Gastrocnemius medialis (tissue), 4 donors: ENCODE results near the gene SREK1. TPM values are rescaled to one million over a fixed set of nuclear protein-coding genes. Genes with fewer than 3 reads are reported as not detected.

Experiments
- ATAC-seq, 2 donors: fragments of 150-250 bp; one replicate each; pipeline ENCODE4 v1.9.1; 2016
- DNase-seq, 2 donors: peaks; one replicate each; pipeline ENCODE4 v3.0.0-alpha.2; 2019
- H3K27ac ChIP-seq, 4 donors: fragments of 200-600 bp; sonication (generic); 1 replicate in 1 of 4; 2 replicates in 3 of 4; pipeline ENCODE4 v1.5.1; 2016 to 2018; ENCODE audit warnings: mild to moderate bottlenecking in 2 of 4, moderate library complexity in 1 of 4
- H3K27me3 ChIP-seq, 3 donors: fragments of 200-600 bp; sonication (generic) in 2 of 3; 1 replicate in 1 of 3; 2 replicates in 2 of 3; pipeline versions ENCODE4 v1.5.1 to v1.6.0; 2016 to 2019; ENCODE audit warnings: mild to moderate bottlenecking in 1 of 3, moderate library complexity in 1 of 3
- H3K36me3 ChIP-seq, 2 donors: fragments of 200-600 bp; sonication (generic) in 1 of 2; one replicate each; pipeline ENCODE4 v1.5.1; 2017 to 2018
- H3K4me1 ChIP-seq, 2 donors: fragments of 200-600 bp; sonication (generic) in 1 of 2; one replicate each; pipeline ENCODE4 v1.5.1; 2016 to 2017; ENCODE audit warnings: mild to moderate bottlenecking in 2 of 2
- H3K4me3 ChIP-seq, 4 donors: fragments of 200-600 bp; sonication (generic) in 3 of 4; 1 replicate in 1 of 4; 2 replicates in 3 of 4; pipeline ENCODE4 v1.5.1; 2016 to 2019; ENCODE audit warnings: mild to moderate bottlenecking in 2 of 4
- H3K9me3 ChIP-seq, 3 donors: fragments of 200-600 bp; sonication (generic) in 2 of 3; 1 replicate in 1 of 3; 2 replicates in 2 of 3; pipeline ENCODE4 v1.5.1; 2016 to 2019
- POLR2A ChIP-seq, 2 donors: fragments of 450-650 bp; IDR thresholded peaks; one replicate each; pipeline ENCODE4 v1.6.1; 2017; ENCODE audit warnings: antibody characterized with exemption in 2 of 2, mild to moderate bottlenecking in 2 of 2, moderate library complexity in 2 of 2
- in situ Hi-C, 4 donors: fragments of 200-750 bp; cut with MboI; loops; one replicate each; pipeline versions ENCODE4 v1.15.0 to v1.8.0; 2017; ENCODE audit warnings: low sequenced_read_pairs in 4 of 4
- intact Hi-C: fragments of 100-400 bp; cut with DNase I; formaldehyde crosslinking; loops from one replicate; pipeline ENCODE4 v1.15.1; 2023; ENCODE audit warnings: low total_unique reads
- total RNA-seq, 4 donors: library from RNA; depleted of rRNA; stranded (reverse); fragments of >200 nt; gene quantifications; one replicate each; pipeline versions ENCODE4 v1.1.0 to v1.2.3, GENCODE V29; 2016
- TF ChIP-seq, protein P1 (sequence below), 5 experiments: fragments of 450-650 bp in 3 of 5; fragments of 200-600 bp in 2 of 5; sonication (generic) in 2 of 5; IDR thresholded peaks in 4 of 5; conservative IDR thresholded peaks in 1 of 5; 1 replicate in 4 of 5; 2 replicates in 1 of 5; pipeline ENCODE4 v1.5.1; 2016 to 2019; ENCODE audit warnings: antibody characterized with exemption in 5 of 5, mild to moderate bottlenecking in 3 of 5, moderate library complexity in 3 of 5

SREK1 gene
- total RNA-seq, 4 donors from 2014 or later = 10.4 to 61.1 (median 12.3) TPM

DNA sequence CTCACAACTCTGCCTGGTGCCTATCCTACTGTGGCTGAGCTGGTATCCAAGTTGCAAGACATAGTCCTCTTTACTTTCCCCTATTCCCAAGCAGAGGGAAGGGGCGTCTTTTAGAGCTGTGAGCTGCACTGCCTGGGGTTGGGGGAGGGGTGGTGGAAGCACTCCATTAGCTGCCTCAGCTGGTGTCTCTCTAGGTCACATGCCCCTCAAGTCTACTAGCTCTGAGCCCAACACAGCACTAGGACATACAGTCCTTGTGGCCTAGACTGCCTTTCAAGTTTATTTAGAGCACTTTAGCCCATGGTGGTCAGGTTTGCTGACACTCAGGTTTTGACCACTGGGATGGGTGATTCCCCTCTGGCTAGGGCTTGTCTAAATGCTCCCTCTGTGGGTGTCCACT lies 54.7 kb downstream of the SREK1 start:
- H3K36me3 ChIP-seq = no peaks in the 10 kb centered on the region
- H3K9me3 ChIP-seq = peaks cover 0 to 6% (median 0%) of the 10 kb centered on the region in 3 donors
- H3K27ac ChIP-seq = no peak overlapping the region
- in situ Hi-C loops = no loop called here
- no peaks in the 10 kb centered on the region for H3K27me3 ChIP-seq
- intact Hi-C loops = no loop called here
- ATAC-seq (no peak), DNase-seq (no peak)
- TF ChIP-seq, protein P1, sequence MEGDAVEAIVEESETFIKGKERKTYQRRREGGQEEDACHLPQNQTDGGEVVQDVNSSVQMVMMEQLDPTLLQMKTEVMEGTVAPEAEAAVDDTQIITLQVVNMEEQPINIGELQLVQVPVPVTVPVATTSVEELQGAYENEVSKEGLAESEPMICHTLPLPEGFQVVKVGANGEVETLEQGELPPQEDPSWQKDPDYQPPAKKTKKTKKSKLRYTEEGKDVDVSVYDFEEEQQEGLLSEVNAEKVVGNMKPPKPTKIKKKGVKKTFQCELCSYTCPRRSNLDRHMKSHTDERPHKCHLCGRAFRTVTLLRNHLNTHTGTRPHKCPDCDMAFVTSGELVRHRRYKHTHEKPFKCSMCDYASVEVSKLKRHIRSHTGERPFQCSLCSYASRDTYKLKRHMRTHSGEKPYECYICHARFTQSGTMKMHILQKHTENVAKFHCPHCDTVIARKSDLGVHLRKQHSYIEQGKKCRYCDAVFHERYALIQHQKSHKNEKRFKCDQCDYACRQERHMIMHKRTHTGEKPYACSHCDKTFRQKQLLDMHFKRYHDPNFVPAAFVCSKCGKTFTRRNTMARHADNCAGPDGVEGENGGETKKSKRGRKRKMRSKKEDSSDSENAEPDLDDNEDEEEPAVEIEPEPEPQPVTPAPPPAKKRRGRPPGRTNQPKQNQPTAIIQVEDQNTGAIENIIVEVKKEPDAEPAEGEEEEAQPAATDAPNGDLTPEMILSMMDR (IDR thresholded peaks at IDR 0.05 in 4 of 5, conservative IDR thresholded peaks at IDR 0.05 in 1 of 5) = no peak
- TF ChIP-seq POLR2A (IDR thresholded peaks at IDR 0.05) = no peak
- H3K4me1 ChIP-seq = no peaks in the 10 kb centered on the region
- no peak overlapping the region for H3K4me3 ChIP-seq

DNA sequence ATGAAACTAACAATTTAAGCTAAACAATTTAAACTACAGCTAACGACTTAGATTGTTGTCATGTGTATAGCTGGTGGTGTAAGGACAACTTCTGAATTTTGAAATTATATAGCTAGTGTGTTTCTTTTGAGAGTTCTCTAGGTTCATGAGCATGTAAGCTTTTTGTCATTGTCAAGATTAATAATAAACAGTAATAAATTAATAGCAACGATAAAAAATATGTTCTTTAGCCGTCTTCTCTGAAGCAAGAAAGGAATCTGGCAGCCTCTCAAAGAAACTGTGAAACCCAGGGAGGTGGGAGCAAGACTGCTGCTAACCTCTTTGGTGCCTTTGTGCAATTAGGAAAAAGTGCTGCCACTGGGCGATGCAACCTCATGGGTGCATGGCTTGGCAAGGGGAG lies 59.4 kb downstream of the SREK1 start:
- no peak overlapping the region for H3K4me3 ChIP-seq
- peaks cover 0 to 6% of the 10 kb centered on the region in 2 donors for H3K36me3 ChIP-seq
- in situ Hi-C loops = no loop called here
- H3K9me3 ChIP-seq = peaks cover 0 to 6% (median 0%) of the 10 kb centered on the region in 3 donors
- H3K27me3 ChIP-seq = no peaks in the 10 kb centered on the region
- no peak for DNase-seq
- no peak for ATAC-seq
- no peaks in the 10 kb centered on the region for H3K4me1 ChIP-seq
- no peak for TF ChIP-seq POLR2A (IDR thresholded peaks at IDR 0.05)
- TF ChIP-seq, protein P1 (IDR thresholded peaks at IDR 0.05 in 4 of 5, conservative IDR thresholded peaks at IDR 0.05 in 1 of 5) = no peak
- H3K27ac ChIP-seq = no peak overlapping the region
- intact Hi-C loops = no loop called here

DNA sequence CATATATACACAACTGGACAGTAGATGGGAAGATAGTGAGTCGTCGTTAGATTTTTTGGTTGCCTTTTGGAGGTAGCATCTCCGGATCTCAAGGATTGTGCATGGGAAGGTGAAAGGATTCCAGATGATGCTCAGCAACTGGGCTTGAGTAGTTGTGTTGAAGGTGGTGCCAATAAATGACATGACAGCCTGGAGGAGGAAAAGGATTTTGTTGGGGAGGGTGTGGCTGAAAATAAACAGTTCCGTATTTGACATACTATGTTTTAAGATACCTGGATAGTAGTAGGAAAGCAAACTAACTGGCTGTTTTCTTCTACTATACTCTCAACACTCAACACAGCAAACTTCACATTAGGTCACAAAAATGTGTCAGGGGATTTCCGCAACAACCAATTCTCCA lies 62.4 kb downstream of the SREK1 start:
- ATAC-seq = no peak
- Histone ChIP-seq H3K27me3 (no peaks in the 10 kb centered on the region), H3K4me1 (no peaks in the 10 kb centered on the region), H3K9me3 (peaks cover 0 to 1% (median 0%) of the 10 kb centered on the region in 3 donors), H3K36me3 (peaks cover 0 to 6% of the 10 kb centered on the region in 2 donors), H3K4me3 (no peak overlapping the region), H3K27ac (no peak overlapping the region)
- intact Hi-C loops (no loop called here), in situ Hi-C loops (no loop called here)
- DNase-seq = no peak
- no peak for TF ChIP-seq POLR2A (IDR thresholded peaks at IDR 0.05)
- TF ChIP-seq, protein P1 (IDR thresholded peaks at IDR 0.05 in 4 of 5, conservative IDR thresholded peaks at IDR 0.05 in 1 of 5) = no peak

DNA sequence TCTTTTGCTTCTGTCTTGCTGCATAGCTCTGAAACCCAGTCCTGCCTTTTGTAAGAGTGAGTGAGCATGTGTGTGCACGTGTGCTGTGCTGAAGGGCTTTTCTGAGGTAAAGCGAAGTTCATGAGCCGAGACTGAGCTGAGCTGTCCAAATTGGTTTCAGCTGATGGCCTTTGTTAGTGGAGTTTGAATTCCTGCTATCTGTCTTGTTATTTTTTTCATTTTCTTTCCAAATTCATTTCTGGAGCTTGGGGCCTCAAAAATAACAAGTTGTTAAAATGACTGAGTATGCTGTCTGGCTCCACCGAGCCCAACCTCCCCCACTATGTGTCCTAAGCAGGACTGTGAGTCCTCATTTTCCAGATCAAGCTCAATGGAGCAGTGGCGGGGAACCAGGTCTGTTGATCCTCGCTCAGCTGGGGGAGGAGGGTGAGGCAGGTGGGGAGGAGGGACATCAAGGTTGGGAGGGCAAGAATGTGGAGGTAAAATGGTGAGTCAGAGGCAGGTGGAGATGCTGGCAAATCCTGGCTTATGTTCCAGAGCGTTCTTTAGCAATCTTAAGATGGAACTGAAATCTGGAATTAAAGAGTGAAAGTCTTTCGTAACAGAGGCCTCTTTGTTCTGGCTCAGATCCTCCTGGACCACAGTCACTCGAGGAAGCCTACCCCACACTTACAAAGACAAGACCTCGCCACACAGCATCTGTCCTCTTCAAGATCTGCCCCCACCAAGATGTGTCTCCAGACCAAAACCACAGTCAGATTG lies 63.9 kb downstream of the SREK1 start:
- Histone ChIP-seq H3K4me3 (no peak overlapping the region), H3K4me1 (no peaks in the 10 kb centered on the region), H3K27me3 (no peaks in the 10 kb centered on the region), H3K27ac (no peak overlapping the region), H3K36me3 (peaks cover 0 to 6% of the 10 kb centered on the region in 2 donors), H3K9me3 (no peaks in the 10 kb centered on the region)
- DNase-seq (no peak), ATAC-seq (no peak)
- intact Hi-C loops (no loop called here), in situ Hi-C loops (no loop called here)
- TF ChIP-seq, protein P1 (IDR thresholded peaks at IDR 0.05 in 4 of 5, conservative IDR thresholded peaks at IDR 0.05 in 1 of 5) = no peak
- TF ChIP-seq POLR2A (IDR thresholded peaks at IDR 0.05) = no peak
